ENCODE results near the gene CCDC158.

CCDC158 gene

DNA sequence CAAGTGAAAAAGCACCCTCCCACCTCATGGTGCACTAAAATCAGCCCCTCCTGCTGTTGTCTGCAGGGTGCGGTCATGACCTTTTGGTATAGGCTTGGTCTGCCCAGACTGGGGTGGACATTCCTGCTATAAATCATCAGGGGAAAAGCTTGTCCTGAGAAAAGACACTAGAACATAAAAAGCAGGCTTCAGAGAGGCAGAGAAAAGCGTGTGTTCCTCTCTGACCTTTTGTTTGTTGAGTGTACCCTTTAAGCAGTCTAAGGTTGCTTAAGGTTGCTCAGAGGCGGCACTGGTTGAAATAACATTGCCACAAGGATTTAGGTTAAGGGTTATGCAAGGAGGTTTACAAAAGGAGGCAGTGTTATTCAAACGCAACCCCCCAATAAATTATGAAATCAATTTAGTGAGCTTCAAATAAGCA, 43.5 kb downstream of the CCDC158 start:
- peaks cover 0 to 24% (median 5%) of the 10 kb centered on the region in 4 donors for H3K4me1 ChIP-seq
- H3K27ac ChIP-seq = no peak overlapping the region
- TF ChIP-seq, protein P1, sequence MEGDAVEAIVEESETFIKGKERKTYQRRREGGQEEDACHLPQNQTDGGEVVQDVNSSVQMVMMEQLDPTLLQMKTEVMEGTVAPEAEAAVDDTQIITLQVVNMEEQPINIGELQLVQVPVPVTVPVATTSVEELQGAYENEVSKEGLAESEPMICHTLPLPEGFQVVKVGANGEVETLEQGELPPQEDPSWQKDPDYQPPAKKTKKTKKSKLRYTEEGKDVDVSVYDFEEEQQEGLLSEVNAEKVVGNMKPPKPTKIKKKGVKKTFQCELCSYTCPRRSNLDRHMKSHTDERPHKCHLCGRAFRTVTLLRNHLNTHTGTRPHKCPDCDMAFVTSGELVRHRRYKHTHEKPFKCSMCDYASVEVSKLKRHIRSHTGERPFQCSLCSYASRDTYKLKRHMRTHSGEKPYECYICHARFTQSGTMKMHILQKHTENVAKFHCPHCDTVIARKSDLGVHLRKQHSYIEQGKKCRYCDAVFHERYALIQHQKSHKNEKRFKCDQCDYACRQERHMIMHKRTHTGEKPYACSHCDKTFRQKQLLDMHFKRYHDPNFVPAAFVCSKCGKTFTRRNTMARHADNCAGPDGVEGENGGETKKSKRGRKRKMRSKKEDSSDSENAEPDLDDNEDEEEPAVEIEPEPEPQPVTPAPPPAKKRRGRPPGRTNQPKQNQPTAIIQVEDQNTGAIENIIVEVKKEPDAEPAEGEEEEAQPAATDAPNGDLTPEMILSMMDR (IDR thresholded peaks at IDR 0.05) = no peak
- H3K9me3 ChIP-seq = no peaks in the 10 kb centered on the region
- no peak overlapping the region for H3K4me3 ChIP-seq
- DNase-seq = no peak
- no peaks in the 10 kb centered on the region for H3K27me3 ChIP-seq
- peaks cover 0 to 9% (median 0%) of the 10 kb centered on the region in 3 donors for H3K36me3 ChIP-seq
- intact Hi-C loops (cut with DNase I; ENCODE audit: low total_unique reads) = no loop called here

DNA sequence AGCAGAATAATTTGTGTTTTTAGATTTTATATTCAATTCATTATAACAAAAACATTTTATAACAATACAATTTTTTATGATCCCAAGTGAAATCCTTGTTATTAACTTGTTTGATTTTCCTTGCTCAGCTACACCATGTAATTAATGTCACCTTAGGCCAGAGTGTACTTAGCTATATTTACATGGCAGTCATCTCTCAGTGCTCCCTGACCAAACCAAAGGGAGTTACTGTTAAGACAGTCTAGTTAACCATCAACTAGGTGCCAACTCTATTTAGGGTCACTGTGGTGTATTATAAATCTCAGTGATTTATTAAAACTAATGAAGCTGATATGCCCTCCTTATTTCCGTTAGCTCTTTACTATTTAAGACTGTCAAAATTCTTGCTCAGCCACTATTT, 44.4 kb downstream of the CCDC158 start:
- H3K36me3 ChIP-seq = peaks cover 0 to 9% (median 0%) of the 10 kb centered on the region in 3 donors
- no peaks in the 10 kb centered on the region for H3K27me3 ChIP-seq
- TF ChIP-seq, protein P1 (IDR thresholded peaks at IDR 0.05) = no peak
- H3K9me3 ChIP-seq = no peaks in the 10 kb centered on the region
- no peak overlapping the region for H3K27ac ChIP-seq
- DNase-seq = no peak
- peaks cover 0 to 24% (median 5%) of the 10 kb centered on the region in 4 donors for H3K4me1 ChIP-seq
- no peak overlapping the region for H3K4me3 ChIP-seq
- intact Hi-C loops (cut with DNase I; ENCODE audit: low total_unique reads) = no loop called here

DNA sequence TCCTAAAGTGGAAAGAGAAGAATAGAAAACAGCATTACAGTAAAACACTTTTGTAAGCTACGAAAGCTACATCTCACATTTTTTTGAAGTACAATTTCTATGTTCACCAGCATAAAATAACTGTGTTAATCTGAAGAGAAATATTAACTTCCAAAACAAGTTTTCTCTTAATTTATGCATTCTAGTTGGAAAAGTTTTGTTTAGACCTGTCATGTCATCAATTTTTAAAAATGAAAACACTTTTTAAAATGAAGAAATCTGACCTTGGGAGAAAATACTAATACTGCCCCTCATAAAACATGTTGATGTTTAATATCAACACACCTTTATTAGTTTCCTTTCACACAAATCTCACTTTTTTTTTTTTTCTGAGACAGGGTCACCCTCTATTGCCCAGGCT, 45.2 kb downstream of the CCDC158 start:
- Histone ChIP-seq H3K9me3 (no peaks in the 10 kb centered on the region), H3K27me3 (no peaks in the 10 kb centered on the region), H3K4me1 (peaks cover 0 to 24% (median 5%) of the 10 kb centered on the region in 4 donors), H3K27ac (no peak overlapping the region), H3K4me3 (no peak overlapping the region), H3K36me3 (peaks cover 0 to 4% (median 0%) of the 10 kb centered on the region in 3 donors)
- TF ChIP-seq, protein P1 (IDR thresholded peaks at IDR 0.05) = no peak
- no peak for DNase-seq
- intact Hi-C loops (cut with DNase I; ENCODE audit: low total_unique reads) = no loop called here

DNA sequence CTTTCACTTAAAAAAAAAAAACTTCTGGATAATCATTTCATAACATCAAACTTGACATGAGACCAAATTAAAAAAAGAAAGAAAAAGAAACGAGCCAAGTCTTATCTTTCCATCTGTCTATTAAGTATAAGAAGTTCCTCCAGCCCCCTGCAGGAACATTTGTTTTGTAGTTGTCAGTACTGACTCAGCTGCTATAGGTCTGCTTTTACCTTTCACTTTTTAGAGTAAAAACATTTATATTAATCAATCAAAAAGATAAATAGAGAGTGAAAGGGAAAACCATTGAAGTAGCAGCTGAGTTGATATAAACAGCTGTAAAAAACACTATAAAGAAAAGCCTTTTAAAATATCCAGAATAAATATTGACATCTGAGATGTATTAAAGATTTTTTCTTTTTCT, 46.1 kb downstream of the CCDC158 start:
- Histone ChIP-seq H3K4me1 (peaks cover 0 to 24% (median 5%) of the 10 kb centered on the region in 4 donors), H3K36me3 (no peaks in the 10 kb centered on the region), H3K27ac (no peak overlapping the region), H3K9me3 (no peaks in the 10 kb centered on the region), H3K27me3 (no peaks in the 10 kb centered on the region), H3K4me3 (no peak overlapping the region)
- no peak for DNase-seq
- TF ChIP-seq, protein P1 (IDR thresholded peaks at IDR 0.05) = no peak
- intact Hi-C loops (cut with DNase I; ENCODE audit: low total_unique reads) = no loop called here

DNA sequence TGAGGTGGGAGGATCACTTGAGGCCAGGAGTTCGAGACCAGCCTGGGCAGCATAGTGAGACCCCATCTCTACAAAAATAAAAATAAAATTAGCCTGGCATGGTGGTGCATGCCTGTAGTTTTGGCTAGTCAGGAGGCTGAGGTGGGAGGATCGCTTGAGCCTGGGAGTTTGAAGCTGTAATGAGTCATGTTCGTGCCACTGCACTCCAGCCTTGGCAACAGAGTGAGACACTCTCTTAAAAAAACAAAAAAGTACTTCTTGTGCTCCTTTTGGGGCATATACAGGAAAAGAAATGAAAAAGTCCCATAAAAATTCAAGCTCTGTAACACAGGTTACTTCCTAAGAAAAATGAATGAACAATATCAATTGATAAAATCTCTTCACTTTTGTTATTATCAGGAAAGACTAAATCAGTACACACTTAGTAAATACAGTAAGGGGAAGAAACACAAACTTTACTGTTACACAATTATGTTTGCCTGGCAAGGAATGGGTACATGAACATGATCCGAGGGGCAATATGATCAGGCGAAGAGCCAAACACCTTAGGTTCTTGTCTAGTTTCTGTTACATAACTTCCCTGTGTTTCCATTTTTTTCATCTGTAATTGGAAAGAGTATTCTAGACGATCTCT, 46.9 kb downstream of the CCDC158 start:
- TF ChIP-seq, protein P1 (IDR thresholded peaks at IDR 0.05) = no peak
- no peak overlapping the region for H3K27ac ChIP-seq
- no peaks in the 10 kb centered on the region for H3K9me3 ChIP-seq
- H3K4me3 ChIP-seq = no peak overlapping the region
- intact Hi-C loops (cut with DNase I; ENCODE audit: low total_unique reads) = no loop called here
- no peaks in the 10 kb centered on the region for H3K27me3 ChIP-seq
- H3K4me1 ChIP-seq = peaks cover 0 to 24% (median 5%) of the 10 kb centered on the region in 4 donors
- DNase-seq = peak in 1 of 2 donors; percentile 67
- H3K36me3 ChIP-seq = no peaks in the 10 kb centered on the region
